ENCODE results near the gene CACNA1B. TPM values are rescaled to one million over a fixed set of nuclear protein-coding genes. Genes with fewer than 3 reads are reported as not detected.
"Not testable (repeated sequence)": the region's sequence is repeated elsewhere in the genome, so short reads cannot be mapped to it uniquely, and the experiment has no call there.

The CACNA1B gene
- total RNA-seq, 1 donor from 2014 or later, result 0.13 TPM

- Mint-ChIP-seq H3K36me3 (ENCODE audit: unreplicated experiment) (no peaks in the 10 kb centered on the region), H3K27ac (ENCODE audit: unreplicated experiment) (no peak overlapping the region), H3K27me3 (ENCODE audit: unreplicated experiment) (no peaks in the 10 kb centered on the region), H3K4me3 (ENCODE audit: unreplicated experiment) (no peak overlapping the region), H3K4me1 (ENCODE audit: unreplicated experiment) (no peaks in the 10 kb centered on the region), H3K9me3 (ENCODE audit: unreplicated experiment) (peaks cover 15% of the 10 kb centered on the region)
- DNase-seq (ENCODE audit: extremely low spot score, unreplicated experiment), result peak; percentile 73
- no peak for TF ChIP-seq CTCF (IDR thresholded peaks at IDR 0.05)
These were observed 234.0 kb downstream of the CACNA1B start for GRCh38 chr9:138111607-138112006.

GRCh38 chr9:138112090-138112748, 234.6 kb downstream of the CACNA1B start:
- Mint-ChIP-seq H3K27ac (ENCODE audit: unreplicated experiment) (no peak overlapping the region), H3K27me3 (ENCODE audit: unreplicated experiment) (no peaks in the 10 kb centered on the region), H3K9me3 (ENCODE audit: unreplicated experiment) (peaks cover 11% of the 10 kb centered on the region), H3K4me3 (ENCODE audit: unreplicated experiment) (no peak overlapping the region), H3K4me1 (ENCODE audit: unreplicated experiment) (no peaks in the 10 kb centered on the region), H3K36me3 (ENCODE audit: unreplicated experiment) (no peaks in the 10 kb centered on the region)
- TF ChIP-seq CTCF (IDR thresholded peaks at IDR 0.05), result no peak
- DNase-seq (ENCODE audit: extremely low spot score, unreplicated experiment), result peak; percentile 71

GRCh38 chr9:138112791-138113600, 235.4 kb downstream of the CACNA1B start:
- no peak overlapping the region for H3K27ac Mint-ChIP-seq (ENCODE audit: unreplicated experiment)
- H3K27me3 Mint-ChIP-seq (ENCODE audit: unreplicated experiment), result no peaks in the 10 kb centered on the region
- H3K36me3 Mint-ChIP-seq (ENCODE audit: unreplicated experiment), result no peaks in the 10 kb centered on the region
- peak; percentile 74 for DNase-seq (ENCODE audit: extremely low spot score, unreplicated experiment)
- no peak overlapping the region for H3K4me3 Mint-ChIP-seq (ENCODE audit: unreplicated experiment)
- H3K9me3 Mint-ChIP-seq (ENCODE audit: unreplicated experiment), result peaks cover 11% of the 10 kb centered on the region
- H3K4me1 Mint-ChIP-seq (ENCODE audit: unreplicated experiment), result no peaks in the 10 kb centered on the region
- TF ChIP-seq CTCF (IDR thresholded peaks at IDR 0.05), result no peak

- peak; percentile 59 for DNase-seq (ENCODE audit: extremely low spot score, unreplicated experiment)
- H3K4me3 Mint-ChIP-seq (ENCODE audit: unreplicated experiment); H3K4me1 Mint-ChIP-seq (ENCODE audit: unreplicated experiment); H3K36me3 Mint-ChIP-seq (ENCODE audit: unreplicated experiment); H3K27me3 Mint-ChIP-seq (ENCODE audit: unreplicated experiment); H3K27ac Mint-ChIP-seq (ENCODE audit: unreplicated experiment): not testable (repeated sequence)
- peaks cover 11% of the 10 kb centered on the region for H3K9me3 Mint-ChIP-seq (ENCODE audit: unreplicated experiment)
These were observed 236.2 kb downstream of the CACNA1B start for GRCh38 chr9:138113701-138114325.

- H3K4me1 Mint-ChIP-seq (ENCODE audit: unreplicated experiment), result no peaks in the 10 kb centered on the region
- no peak overlapping the region for H3K27ac Mint-ChIP-seq (ENCODE audit: unreplicated experiment)
- peaks cover 14% of the 10 kb centered on the region for H3K9me3 Mint-ChIP-seq (ENCODE audit: unreplicated experiment)
- no peak for TF ChIP-seq CTCF (IDR thresholded peaks at IDR 0.05)
- no peak overlapping the region for H3K4me3 Mint-ChIP-seq (ENCODE audit: unreplicated experiment)
- peak; percentile 38 for DNase-seq (ENCODE audit: extremely low spot score, unreplicated experiment)
- H3K36me3 Mint-ChIP-seq (ENCODE audit: unreplicated experiment), result no peaks in the 10 kb centered on the region
- H3K27me3 Mint-ChIP-seq (ENCODE audit: unreplicated experiment), result no peaks in the 10 kb centered on the region
These were observed 237.1 kb downstream of the CACNA1B start for GRCh38 chr9:138114501-138115245.

Measured in osteocyte (in vitro differentiated cells).